Measurements from ENCODE around the gene BTBD1.
"Not testable (repeated sequence)": the region's sequence is repeated elsewhere in the genome, so short reads cannot be mapped to it uniquely, and the experiment has no call there.

Gene BTBD1

GRCh38 chr15:83053151-83053550 is 13.9 kb downstream of the BTBD1 start:
- DNase-seq: no peak

GRCh38 chr15:83046558-83047127 is 20.4 kb downstream of the BTBD1 start:
- no peak for DNase-seq

DNA sequence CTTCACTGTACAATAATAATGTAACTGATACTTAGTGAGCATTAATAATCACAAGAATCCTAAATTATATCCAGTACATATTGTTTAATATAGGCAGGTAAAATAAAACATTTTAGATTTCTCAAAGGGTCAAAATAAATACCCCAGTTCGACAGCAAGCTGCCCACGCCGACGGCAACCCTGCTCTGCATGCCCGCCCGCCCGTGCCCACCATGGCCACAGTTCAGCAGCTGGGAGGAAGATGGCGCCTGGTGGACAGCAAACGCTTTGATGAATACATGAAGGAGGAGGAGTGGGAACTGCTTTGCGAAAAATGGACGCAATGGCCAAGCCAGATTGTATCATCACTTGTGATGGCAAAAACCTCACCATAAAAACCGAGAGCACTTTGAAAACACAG is 22.9 kb downstream of the BTBD1 start:
- no peak for DNase-seq

GRCh38 chr15:83039206-83039605 is 27.8 kb downstream of the BTBD1 start:
- no peak for DNase-seq

- DNase-seq: no peak
Observed at GRCh38 chr15:83036253-83036652, 30.8 kb downstream of the BTBD1 start.

DNA sequence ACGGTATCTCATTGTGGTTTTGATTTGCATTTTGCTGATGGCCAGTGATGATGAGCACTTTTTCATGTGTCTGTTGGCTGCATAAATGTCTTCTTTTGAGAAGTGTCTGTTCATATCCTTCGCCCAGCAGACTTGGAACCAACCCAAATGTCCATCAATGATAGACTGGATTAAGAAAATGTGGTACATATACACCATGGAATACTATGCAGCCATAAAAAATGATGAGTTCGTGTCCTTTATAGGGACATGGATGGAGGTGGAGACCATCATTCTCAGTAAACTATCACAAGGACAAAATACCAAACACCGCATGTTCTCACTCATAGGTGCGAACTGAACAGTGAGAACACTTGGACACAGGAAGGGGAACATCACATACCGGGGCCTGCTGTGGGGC is 35.8 kb downstream of the BTBD1 start:
- DNase-seq: not testable (repeated sequence)

GRCh38 chr15:83030021-83030420 is 37.0 kb downstream of the BTBD1 start:
- no peak for DNase-seq

DNA sequence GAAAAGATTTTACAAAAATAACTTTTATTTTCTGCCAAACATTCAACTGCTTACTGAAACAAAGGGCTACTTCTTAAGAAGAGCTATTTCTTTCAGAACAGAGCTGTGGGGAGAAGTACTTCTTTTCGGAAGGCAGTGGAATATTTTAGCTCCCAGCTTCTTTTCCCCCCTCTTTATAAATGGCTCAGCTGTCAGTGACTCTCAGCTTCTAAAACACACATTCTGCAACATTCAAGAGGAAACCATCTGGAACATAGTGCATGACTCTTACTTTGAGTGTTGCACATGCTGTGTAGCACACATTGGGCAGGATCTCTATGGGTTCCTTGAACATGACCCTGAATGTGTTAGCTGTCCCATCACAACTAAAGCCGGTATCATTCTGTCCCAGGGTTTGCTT is 48.6 kb downstream of the BTBD1 start:
- DNase-seq: no peak

DNA sequence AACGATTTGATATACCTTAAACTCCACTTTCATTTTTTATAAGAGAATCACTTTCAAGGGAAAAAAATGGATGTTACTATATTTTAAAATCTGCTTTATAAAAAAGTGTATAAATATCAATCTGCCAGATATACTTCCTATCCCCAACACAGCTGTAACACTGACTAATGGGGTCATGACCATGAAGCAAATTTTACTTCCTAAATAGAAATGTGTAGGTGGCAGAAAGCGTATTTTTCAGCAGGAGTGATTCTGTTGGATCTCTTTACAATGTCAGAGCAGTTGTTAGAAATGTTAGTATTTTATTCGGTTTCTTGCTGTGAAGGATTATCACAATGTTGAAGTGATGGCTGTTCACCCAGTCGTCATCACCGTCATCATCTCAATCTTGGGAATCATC is 50.1 kb downstream of the BTBD1 start:
- no peak for DNase-seq

DNA sequence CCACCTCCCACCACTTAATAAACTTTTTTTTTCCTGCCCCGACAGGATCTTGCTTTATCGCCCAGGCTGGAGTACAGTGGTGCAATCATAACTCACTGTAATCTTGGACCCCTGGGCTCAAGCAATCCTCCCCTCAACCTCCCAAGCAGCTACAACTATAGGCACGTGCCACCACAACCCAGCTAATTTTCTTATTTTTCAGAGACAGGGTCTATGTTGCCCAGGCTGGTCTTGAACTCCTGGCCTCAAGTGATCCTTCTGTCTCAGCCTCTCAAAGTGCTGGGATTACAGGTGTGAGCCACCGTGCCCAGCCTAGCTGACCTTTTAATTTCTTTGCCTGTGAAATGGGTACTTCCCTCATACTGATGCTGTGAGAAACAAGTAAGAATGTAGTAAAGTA is 51.7 kb downstream of the BTBD1 start:
- DNase-seq: no peak

DNA sequence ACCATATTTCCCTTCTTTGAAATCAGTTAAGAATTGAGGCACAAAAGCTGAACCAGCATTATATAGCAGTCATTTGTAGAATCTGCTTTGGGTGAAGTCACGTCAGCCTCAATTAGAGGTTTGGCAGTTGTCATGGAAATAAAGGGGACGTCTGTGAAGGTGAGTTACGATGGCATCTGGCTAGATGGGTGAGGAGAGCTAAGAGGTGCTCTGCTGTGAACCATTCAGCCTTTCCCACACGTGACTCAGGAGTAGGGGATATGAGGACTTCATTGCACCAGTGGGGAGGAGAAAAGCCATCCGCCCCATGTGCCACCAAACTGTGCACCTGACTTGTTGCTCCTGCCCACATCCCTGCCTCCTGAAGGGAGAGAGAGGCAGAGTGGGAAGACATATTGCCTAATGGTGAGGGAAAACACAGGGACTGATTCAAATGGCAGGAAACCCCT is 52.8 kb downstream of the BTBD1 start:
- DNase-seq: no peak

GRCh38 chr15:83012636-83013035 is 54.4 kb downstream of the BTBD1 start:
- DNase-seq: no peak

DNA sequence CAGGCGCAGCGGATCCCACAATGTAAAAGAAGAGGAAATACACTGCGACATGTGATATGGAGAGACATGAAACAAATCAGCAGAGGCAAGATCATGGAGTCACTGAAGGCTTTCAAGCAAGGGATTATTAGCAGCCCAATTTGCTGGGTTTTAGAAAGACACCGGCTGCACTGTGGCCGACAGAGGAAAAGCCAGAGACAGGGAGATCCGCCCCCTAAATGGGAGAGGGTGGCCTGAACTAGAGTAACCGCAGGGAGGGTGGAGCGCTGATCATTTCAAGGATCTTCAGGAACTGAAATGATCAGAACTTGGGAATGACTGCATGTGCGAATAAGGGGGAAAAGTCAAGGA is 55.0 kb downstream of the BTBD1 start:
- DNase-seq: no peak

GRCh38 chr15:83011271-83012075 is 55.6 kb downstream of the BTBD1 start, which contains the start of gene C15orf40:
Gene C15orf40 (minus strand): TSS chr15:83011639. CDS start chr15:83011607, 32 bp downstream.
- peak; percentile 92 for DNase-seq

GRCh38 chr15:83010709-83011270 is 56.3 kb downstream of the BTBD1 start:
- DNase-seq: peak; percentile 72

DNA sequence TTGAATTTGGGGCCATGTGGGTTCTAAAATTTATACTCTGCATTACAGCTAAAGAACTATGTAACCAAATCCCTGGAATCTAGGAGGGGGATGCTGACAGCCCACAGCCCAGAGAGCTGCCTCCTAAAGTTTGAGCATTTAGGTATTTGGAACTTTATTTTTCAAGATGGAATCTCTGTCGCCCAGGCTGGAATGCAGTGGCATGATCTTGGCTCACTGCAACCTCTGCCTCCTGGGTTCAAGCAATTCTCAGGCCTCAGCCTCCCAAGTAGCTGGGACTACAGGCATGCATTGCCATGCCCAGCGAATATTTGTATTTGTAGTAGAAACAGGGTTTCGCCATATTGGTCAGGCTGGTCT is 66.4 kb downstream of the BTBD1 start:
- not testable (repeated sequence) for DNase-seq

DNA sequence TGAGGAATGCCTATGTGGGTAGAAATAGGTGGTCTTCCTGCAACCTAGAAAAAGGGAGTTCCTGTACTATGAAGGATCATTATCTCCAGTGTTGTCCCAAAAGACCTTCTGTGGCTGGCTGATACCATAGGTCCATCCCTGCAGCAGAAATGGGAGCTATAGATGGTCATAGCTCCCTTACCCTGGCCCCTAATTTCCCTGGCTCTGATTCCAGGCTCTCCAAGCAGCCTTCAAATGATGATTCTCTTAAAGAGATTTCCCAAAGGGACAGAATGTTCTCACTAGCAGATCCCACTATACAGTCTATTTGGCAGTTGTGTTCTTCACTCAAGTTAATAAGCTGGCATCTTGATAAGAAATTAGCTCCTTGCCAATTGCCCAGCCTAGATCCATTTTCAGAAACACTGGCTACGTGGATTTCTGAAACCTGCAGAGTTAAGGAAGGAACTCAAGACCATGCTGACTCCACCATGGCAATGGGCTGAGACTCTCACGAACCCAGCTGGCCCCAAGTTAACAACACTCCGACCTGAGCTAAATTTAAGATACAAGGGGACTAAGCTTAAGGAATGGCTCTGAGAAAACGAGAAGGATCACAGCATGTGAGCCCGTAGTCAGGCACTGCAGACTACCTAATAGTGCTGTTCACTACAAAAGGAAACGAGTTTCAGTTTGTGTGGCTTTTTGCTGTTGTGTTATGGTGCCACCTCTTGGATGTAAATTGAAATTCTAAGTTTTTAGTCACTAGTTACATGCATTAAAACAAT is 67.0 kb downstream of the BTBD1 start:
- DNase-seq: no peak

DNA sequence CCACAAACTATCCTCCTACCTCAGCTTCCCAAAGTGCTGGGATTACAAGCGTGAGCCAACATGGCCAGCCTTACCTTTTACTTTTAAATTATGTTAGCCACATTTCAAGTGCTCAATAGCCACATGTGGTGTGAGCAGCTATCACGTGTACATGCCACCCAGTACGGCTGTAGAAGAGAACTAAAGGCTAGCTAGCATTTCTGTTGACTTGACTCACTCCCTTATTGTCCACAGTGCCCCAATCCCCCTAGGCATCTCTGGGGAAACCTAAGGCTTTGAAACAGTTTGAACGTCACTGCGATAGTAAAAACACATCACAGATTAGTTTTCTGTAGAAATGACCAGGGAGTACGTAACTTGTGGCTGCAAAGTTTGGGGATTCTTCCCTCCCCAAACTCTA is 67.6 kb downstream of the BTBD1 start:
- DNase-seq: no peak

GRCh38 chr15:82995938-82996337 is 71.1 kb downstream of the BTBD1 start:
- DNase-seq: no peak

- no peak for DNase-seq
Observed at GRCh38 chr15:82995076-82995475, 72.0 kb downstream of the BTBD1 start.

GRCh38 chr15:82993144-82993543 is 73.9 kb downstream of the BTBD1 start:
- no peak for DNase-seq

GRCh38 chr15:82992436-82992998 is 74.5 kb downstream of the BTBD1 start:
- no peak for DNase-seq

GRCh38 chr15:82986442-82986780 is 80.6 kb downstream of the BTBD1 start:
- no peak for DNase-seq

Data from right forelimb (tissue), 1 donor.